PFSK-1 (cell line): ENCODE data around the gene PROKR1.

Source experiments
- POLR2AphosphoS5 ChIP-seq: IDR thresholded peaks from 2 replicates; pipeline ENCODE4 v1.6.1; 2012; ENCODE audit warnings: low read depth, mild to moderate bottlenecking, control low read depth, low read length, moderate library complexity
- TAF1 ChIP-seq: IDR thresholded peaks from 2 replicates; pipeline ENCODE4 v1.6.1; 2012; ENCODE audit warnings: low read length, control low read depth, borderline replicate concordance; ENCODE audit not compliant: insufficient read depth
- TF ChIP-seq, protein P1 (sequence below), 2 experiments: IDR thresholded peaks; 2 replicates each; pipeline versions ENCODE4 v1.6.1 to v1.8.0; 2011 to 2012; ENCODE audit warnings: low read depth in 2 of 2, low read length in 2 of 2, control low read depth in 1 of 2, inconsistent platforms in 1 of 2, mild to moderate bottlenecking in 1 of 2, moderate library complexity in 1 of 2; ENCODE audit not compliant: insufficient read depth in 1 of 2

DNA sequence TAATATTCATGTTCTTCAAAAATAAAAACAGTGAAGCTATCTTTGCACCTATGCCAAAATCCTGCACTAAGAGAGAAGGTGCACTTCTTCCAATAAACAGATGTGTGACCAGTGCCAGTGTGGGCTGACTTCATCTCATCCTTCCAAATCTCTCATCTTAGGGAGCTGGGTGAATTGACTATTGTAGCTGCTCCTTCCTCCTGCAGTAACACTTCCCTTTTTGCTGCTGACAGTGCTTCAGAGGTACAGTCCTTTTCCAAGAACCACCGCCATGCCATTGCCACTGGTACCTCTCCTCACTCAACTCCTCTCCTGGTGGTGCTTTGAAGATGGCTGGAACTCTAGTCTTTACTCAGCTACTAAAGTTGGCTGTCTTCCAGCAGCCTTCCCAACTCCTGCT is 49.1 kb downstream of the PROKR1 start:
- TF ChIP-seq, protein P1, sequence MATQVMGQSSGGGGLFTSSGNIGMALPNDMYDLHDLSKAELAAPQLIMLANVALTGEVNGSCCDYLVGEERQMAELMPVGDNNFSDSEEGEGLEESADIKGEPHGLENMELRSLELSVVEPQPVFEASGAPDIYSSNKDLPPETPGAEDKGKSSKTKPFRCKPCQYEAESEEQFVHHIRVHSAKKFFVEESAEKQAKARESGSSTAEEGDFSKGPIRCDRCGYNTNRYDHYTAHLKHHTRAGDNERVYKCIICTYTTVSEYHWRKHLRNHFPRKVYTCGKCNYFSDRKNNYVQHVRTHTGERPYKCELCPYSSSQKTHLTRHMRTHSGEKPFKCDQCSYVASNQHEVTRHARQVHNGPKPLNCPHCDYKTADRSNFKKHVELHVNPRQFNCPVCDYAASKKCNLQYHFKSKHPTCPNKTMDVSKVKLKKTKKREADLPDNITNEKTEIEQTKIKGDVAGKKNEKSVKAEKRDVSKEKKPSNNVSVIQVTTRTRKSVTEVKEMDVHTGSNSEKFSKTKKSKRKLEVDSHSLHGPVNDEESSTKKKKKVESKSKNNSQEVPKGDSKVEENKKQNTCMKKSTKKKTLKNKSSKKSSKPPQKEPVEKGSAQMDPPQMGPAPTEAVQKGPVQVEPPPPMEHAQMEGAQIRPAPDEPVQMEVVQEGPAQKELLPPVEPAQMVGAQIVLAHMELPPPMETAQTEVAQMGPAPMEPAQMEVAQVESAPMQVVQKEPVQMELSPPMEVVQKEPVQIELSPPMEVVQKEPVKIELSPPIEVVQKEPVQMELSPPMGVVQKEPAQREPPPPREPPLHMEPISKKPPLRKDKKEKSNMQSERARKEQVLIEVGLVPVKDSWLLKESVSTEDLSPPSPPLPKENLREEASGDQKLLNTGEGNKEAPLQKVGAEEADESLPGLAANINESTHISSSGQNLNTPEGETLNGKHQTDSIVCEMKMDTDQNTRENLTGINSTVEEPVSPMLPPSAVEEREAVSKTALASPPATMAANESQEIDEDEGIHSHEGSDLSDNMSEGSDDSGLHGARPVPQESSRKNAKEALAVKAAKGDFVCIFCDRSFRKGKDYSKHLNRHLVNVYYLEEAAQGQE (IDR thresholded peaks at IDR 0.05; ENCODE audit: insufficient read depth in 1 of 2, low read depth in 2 of 2, low read length in 2 of 2) = no peak
- TF ChIP-seq TAF1 = no peak
- TF ChIP-seq POLR2AphosphoS5 = no peak
